Measurements from ENCODE around the gene OTULIN.

- TF ChIP-seq, protein P1, sequence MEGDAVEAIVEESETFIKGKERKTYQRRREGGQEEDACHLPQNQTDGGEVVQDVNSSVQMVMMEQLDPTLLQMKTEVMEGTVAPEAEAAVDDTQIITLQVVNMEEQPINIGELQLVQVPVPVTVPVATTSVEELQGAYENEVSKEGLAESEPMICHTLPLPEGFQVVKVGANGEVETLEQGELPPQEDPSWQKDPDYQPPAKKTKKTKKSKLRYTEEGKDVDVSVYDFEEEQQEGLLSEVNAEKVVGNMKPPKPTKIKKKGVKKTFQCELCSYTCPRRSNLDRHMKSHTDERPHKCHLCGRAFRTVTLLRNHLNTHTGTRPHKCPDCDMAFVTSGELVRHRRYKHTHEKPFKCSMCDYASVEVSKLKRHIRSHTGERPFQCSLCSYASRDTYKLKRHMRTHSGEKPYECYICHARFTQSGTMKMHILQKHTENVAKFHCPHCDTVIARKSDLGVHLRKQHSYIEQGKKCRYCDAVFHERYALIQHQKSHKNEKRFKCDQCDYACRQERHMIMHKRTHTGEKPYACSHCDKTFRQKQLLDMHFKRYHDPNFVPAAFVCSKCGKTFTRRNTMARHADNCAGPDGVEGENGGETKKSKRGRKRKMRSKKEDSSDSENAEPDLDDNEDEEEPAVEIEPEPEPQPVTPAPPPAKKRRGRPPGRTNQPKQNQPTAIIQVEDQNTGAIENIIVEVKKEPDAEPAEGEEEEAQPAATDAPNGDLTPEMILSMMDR (tag by site-specific recombination; IDR thresholded peaks at IDR 0.05), result no peak
- no peak for TF ChIP-seq ZBTB44 (tag by site-specific recombination; IDR thresholded peaks at IDR 0.05)
- no peak for TF ChIP-seq ZNF18 (tag by site-specific recombination; IDR thresholded peaks at IDR 0.05)
Observed at GRCh38 chr5:14723701-14724132, 59.2 kb downstream of the OTULIN start.
